DOHH2 (cell line): Measurements from ENCODE around the gene SCN8A.

Experiments
- H3F3A ChIP-seq: fragments of 200-600 bp; sonication (generic), shearing (Covaris generic); 2 replicates; pipeline ENCODE4 v1.6.0; 2016; ENCODE audit warnings: antibody characterized with exemption, mild to moderate bottlenecking; ENCODE audit not compliant: control insufficient read depth, insufficient read depth
- H3K27ac ChIP-seq: fragments of 200-600 bp; sonication (generic); 2 replicates; pipeline ENCODE4 v1.5.1; 2014; ENCODE audit warnings: low read depth, mild to moderate bottlenecking, low read length, moderate library complexity
- H3K27me3 ChIP-seq: fragments of 200-600 bp; sonication (generic); 2 replicates; pipeline ENCODE4 v1.6.1; 2014; ENCODE audit warnings: mild to moderate bottlenecking, low read length, mixed read lengths; ENCODE audit not compliant: control insufficient read depth
- H3K36me3 ChIP-seq: fragments of 200-600 bp; sonication (generic); 2 replicates; pipeline ENCODE4 v1.6.1; 2014; ENCODE audit warnings: mild to moderate bottlenecking, low read length, moderate library complexity, mixed read lengths; ENCODE audit not compliant: control insufficient read depth
- H3K4me1 ChIP-seq: fragments of 200-600 bp; sonication (generic); 2 replicates; pipeline ENCODE4 v1.6.1; 2014; ENCODE audit warnings: mild to moderate bottlenecking, low read length, mixed read lengths; ENCODE audit not compliant: control insufficient read depth
- H3K4me2 ChIP-seq: fragments of 200-600 bp; sonication (generic); 2 replicates; pipeline ENCODE4 v1.6.0; 2014; ENCODE audit warnings: mild to moderate bottlenecking, low read length, moderate library complexity
- H3K4me3 ChIP-seq: fragments of 200-600 bp; sonication (generic); 2 replicates; pipeline ENCODE4 v1.5.1; 2014; ENCODE audit warnings: mild to moderate bottlenecking, low read length, mixed read lengths
- H3K79me2 ChIP-seq: fragments of 200-600 bp; sonication (generic); 2 replicates; pipeline ENCODE4 v1.6.1; 2014; ENCODE audit warnings: mild to moderate bottlenecking, low read length, mixed read lengths; ENCODE audit not compliant: control insufficient read depth
- H3K9me2 ChIP-seq: fragments of 200-600 bp; sonication (generic); replicated peaks from 2 replicates; pipeline ENCODE4 v1.6.1; 2014; ENCODE audit warnings: mild to moderate bottlenecking, low read length, mixed read lengths; ENCODE audit not compliant: control insufficient read depth
- H3K9me3 ChIP-seq: fragments of 200-600 bp; sonication (generic); 2 replicates; pipeline ENCODE4 v1.6.1; 2014; ENCODE audit warnings: antibody characterized with exemption, low read length, mixed read lengths; ENCODE audit not compliant: control insufficient read depth, insufficient read depth
- H4K20me1 ChIP-seq: fragments of 200-600 bp; sonication (generic); 2 replicates; pipeline ENCODE4 v1.6.0; 2014; ENCODE audit warnings: low read depth, mild to moderate bottlenecking, antibody characterized with exemption, low read length, moderate library complexity; ENCODE audit not compliant: control insufficient read depth, insufficient read depth
- CTCF ChIP-seq: fragments of 200-600 bp; sonication (generic); IDR thresholded peaks from one replicate; pipeline ENCODE4 v1.5.1; 2014; ENCODE audit warnings: antibody characterized with exemption, mild to moderate bottlenecking, low read depth, low read length; ENCODE audit not compliant: poor library complexity, severe bottlenecking
- EZH2phosphoT487 ChIP-seq: fragments of 200-600 bp; sonication (generic); IDR thresholded peaks from 2 replicates; pipeline ENCODE4 v1.6.1; 2017; ENCODE audit warnings: borderline replicate concordance, mild to moderate bottlenecking, antibody characterized with exemption, low read length, moderate library complexity, mixed read lengths

The SCN8A gene

GRCh38 chr12:51818086-51818485 is 227.1 kb downstream of the SCN8A start:
- Histone ChIP-seq H3K4me3 (no peak overlapping the region), H3K79me2 (no peaks in the 10 kb centered on the region), H3K9me3 (no peaks in the 10 kb centered on the region), H3K27me3 (peaks cover 10% of the 10 kb centered on the region; the same call in 1 of the 2 replicates), H3F3A (no peaks in the 10 kb centered on the region), H3K9me2 (no peaks in the 10 kb centered on the region), H3K36me3 (no peaks in the 10 kb centered on the region), H3K4me1 (no peaks in the 10 kb centered on the region), H3K4me2 (no peak overlapping the region), H4K20me1 (no peaks in the 10 kb centered on the region), H3K27ac (no peak overlapping the region)
- TF ChIP-seq EZH2phosphoT487: no peak
- TF ChIP-seq CTCF: no peak

GRCh38 chr12:51818566-51819300 is 227.7 kb downstream of the SCN8A start:
- Histone ChIP-seq H3K9me3 (no peaks in the 10 kb centered on the region), H3K4me1 (no peaks in the 10 kb centered on the region), H4K20me1 (no peaks in the 10 kb centered on the region), H3K4me3 (no peak overlapping the region), H3K27me3 (peaks cover 9% of the 10 kb centered on the region; the same call in 1 of the 2 replicates), H3K9me2 (no peaks in the 10 kb centered on the region), H3F3A (no peaks in the 10 kb centered on the region), H3K27ac (no peak overlapping the region), H3K79me2 (no peaks in the 10 kb centered on the region), H3K36me3 (no peaks in the 10 kb centered on the region), H3K4me2 (no peak overlapping the region)
- TF ChIP-seq EZH2phosphoT487: no peak
- TF ChIP-seq CTCF: no peak

GRCh38 chr12:51819736-51820525 is 228.9 kb downstream of the SCN8A start:
- no peak overlapping the region for H3K4me3 ChIP-seq

More at GRCh38 chr12:51819736-51820525, 228.9 kb downstream of the SCN8A start:
- Histone ChIP-seq H3K27me3 (peaks cover 8% of the 10 kb centered on the region; the same call in 1 of the 2 replicates), H3K79me2 (no peaks in the 10 kb centered on the region), H3K4me1 (no peaks in the 10 kb centered on the region), H4K20me1 (no peaks in the 10 kb centered on the region), H3K9me3 (no peaks in the 10 kb centered on the region), H3K9me2 (no peaks in the 10 kb centered on the region), H3F3A (no peaks in the 10 kb centered on the region), H3K4me2 (peak overlapping the region; percentile 5; the same call in 1 of the 2 replicates), H3K36me3 (no peaks in the 10 kb centered on the region), H3K27ac (no peak overlapping the region)
- peak; percentile 21 for TF ChIP-seq CTCF
- no peak for TF ChIP-seq EZH2phosphoT487
